ENCODE results near the gene TLK1. TPM values are rescaled to one million over a fixed set of nuclear protein-coding genes. Genes with fewer than 3 reads are reported as not detected.

TLK1 gene
- total and polyA plus RNA-seq, 9 of the 15 experiments (the other 6 are each of a cell fraction or from before 2014, with no cell fraction given), result 20.2 to 101 (median 40.5) TPM

- POLR2A ChIA-PET, result interaction anchor here (0.6 to 11.4 kb wide), 10 partner anchors 10 to 277 kb away, joined by 3 to 118 read pairs (median 4); partner anchors contain the start of genes DCAF17, GORASP2 and METTL8
- no peak overlapping the region for H3K4me2 ChIP-seq (ENCODE audit: insufficient read depth, low read length)
- peaks cover 5% of the 10 kb centered on the region; the same call in 1 of the 2 replicates for H4K20me1 ChIP-seq (replicated peaks; ENCODE audit: control insufficient read depth, insufficient read depth, low read length)
- no peaks in the 10 kb centered on the region for H3K9me3 ChIP-seq (replicated peaks; ENCODE audit: control insufficient read depth, insufficient read depth, low read depth, low read length)
- intact Hi-C loops (cut with micrococcal nuclease), result loop anchor here (5.0 kb wide), 1 partner anchor 275 kb away; the partner anchor contains the start of genes DCAF17 and METTL8
- H3K4me3 ChIP-seq, result no peak overlapping the region
- H3K36me3 ChIP-seq (ENCODE audit: control insufficient read depth, insufficient read depth, low read length), result no peaks in the 10 kb centered on the region; the same call in 2 of the 3 replicates
- DNase-seq (ENCODE audit: extremely low read depth in 1 of 4, low spot score in 3 of 4) (no peak), FAIRE-seq (no peak), ATAC-seq (no peak)
- CTCF ChIA-PET (ENCODE audit: low intra/inter-chr PET ratio), result interaction anchor here (1.0 kb wide), 1 partner anchor 183 kb away, joined by 3 read pairs; no protein-coding TSS in a partner anchor
- H3K9ac ChIP-seq (ENCODE audit: insufficient read depth in 1 of 2, low read depth in 2 of 2, low read length in 2 of 2), result 0 out of 4 replicates have a peak overlapping the region, but pooled peaks of 1 of the 2 experiments have one; percentile 87
- H3K9me1 ChIP-seq (ENCODE audit: control insufficient read depth, insufficient read depth, low read length), result no peaks in the 10 kb centered on the region
- 40% methylated on average over 3 of the region's 3 CpGs for WGBS (ENCODE audit: insufficient coverage, low coverage, missing lambda C conversion rate)
- peaks cover 87% of the 10 kb centered on the region for H3K79me2 ChIP-seq (ENCODE audit: control insufficient read depth, insufficient read depth, low read length)
- no peaks in the 10 kb centered on the region for H3K27me3 ChIP-seq (ENCODE audit: control insufficient read depth in 2 of 2, insufficient read depth in 2 of 2, low read length in 2 of 2)
- H2AFZ ChIP-seq (ENCODE audit: low read depth, low read length), result no peak overlapping the region
- peaks cover 7 to 44% of the 10 kb centered on the region in 2 experiments for H3K4me1 ChIP-seq (replicated peaks in 1 of 2; ENCODE audit: control insufficient read depth in 2 of 2, insufficient read depth in 2 of 2, low read length in 2 of 2)
- in situ Hi-C loops (cut with MboI), result no loop called here
- BruUV-seq (replicated peaks), result no TSS peak
- H3K27ac ChIP-seq (ENCODE audit: extremely low read depth, low read depth, low read length), result no peak overlapping the region
- TF ChIP-seq NCOA4 (IDR thresholded peaks at IDR 0.05; ENCODE audit: partially characterized antibody) (no peak), KHSRP (IDR thresholded peaks at IDR 0.05) (no peak), ATF6 (CRISPR knock-in tag; IDR thresholded peaks at IDR 0.05) (no peak), ZNF274 (IDR thresholded peaks at IDR 0.05; ENCODE audit: borderline replicate concordance, low read depth, low read length) (no peak), HEY1 (CRISPR knock-in tag; IDR thresholded peaks at IDR 0.05; ENCODE audit: borderline replicate concordance) (no peak), TFAM (CRISPR knock-in tag; conservative IDR thresholded peaks at IDR 0.05) (no peak), PBX2 (CRISPR knock-in tag; IDR thresholded peaks at IDR 0.05; ENCODE audit: low read depth) (no peak), PBX2 (tag; conservative IDR thresholded peaks at IDR 0.05; ENCODE audit: low read depth) (no peak), ZNF395 (CRISPR knock-in tag; IDR thresholded peaks at IDR 0.05) (no peak), CBX5 (IDR thresholded peaks at IDR 0.05; ENCODE audit: borderline replicate concordance, low read depth) (no peak), CBX8 (IDR thresholded peaks at IDR 0.05; ENCODE audit: borderline replicate concordance, extremely low read depth, low read depth, low read length, poor library complexity, severe bottlenecking) (no peak), NCOR1 (IDR thresholded peaks at IDR 0.05) (0 out of 2 replicates have a peak, but pooled peaks have one; percentile 7), ARID3A (IDR thresholded peaks at IDR 0.05; ENCODE audit: borderline replicate concordance, low read depth, low read length) (0 out of 2 replicates have a peak, but pooled peaks have one; percentile 37), ZNF589 (CRISPR knock-in tag; IDR thresholded peaks at IDR 0.05; ENCODE audit: low read depth) (no peak)
These were observed 3.6 kb downstream of the TLK1 start for GRCh38 chr2:171157109-171157500.

All from K562 (cell line).